ENCODE data around the gene AZIN2.

DNA sequence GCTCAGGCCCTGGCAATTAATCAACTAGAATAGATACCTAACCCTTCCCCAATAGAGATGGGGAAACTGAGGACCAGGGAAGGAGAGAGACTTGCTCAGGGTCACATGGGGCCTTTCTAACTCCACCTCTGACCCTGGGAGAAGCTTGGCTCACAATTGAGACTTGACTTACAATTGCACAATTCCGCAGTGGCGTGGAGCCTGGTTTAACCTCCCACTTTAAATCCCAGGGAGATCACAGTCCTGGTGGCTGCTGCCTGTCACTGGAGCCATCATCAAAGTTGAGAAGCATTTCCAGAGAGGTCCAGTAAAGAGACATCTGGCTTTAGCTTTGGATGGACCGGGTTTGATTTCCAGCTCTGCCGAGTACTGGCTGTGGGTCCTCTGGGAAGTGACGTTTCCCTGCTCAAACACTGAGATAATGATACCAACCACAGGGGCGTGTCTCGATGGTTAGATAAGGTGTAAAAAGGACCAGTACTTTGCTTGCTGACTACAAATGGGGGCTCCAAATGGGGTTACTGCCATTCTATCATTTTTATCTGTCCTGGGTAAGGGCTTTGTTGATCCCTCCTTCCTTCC lies 61.6 kb downstream of the AZIN2 start:
- TF ChIP-seq, protein P1, sequence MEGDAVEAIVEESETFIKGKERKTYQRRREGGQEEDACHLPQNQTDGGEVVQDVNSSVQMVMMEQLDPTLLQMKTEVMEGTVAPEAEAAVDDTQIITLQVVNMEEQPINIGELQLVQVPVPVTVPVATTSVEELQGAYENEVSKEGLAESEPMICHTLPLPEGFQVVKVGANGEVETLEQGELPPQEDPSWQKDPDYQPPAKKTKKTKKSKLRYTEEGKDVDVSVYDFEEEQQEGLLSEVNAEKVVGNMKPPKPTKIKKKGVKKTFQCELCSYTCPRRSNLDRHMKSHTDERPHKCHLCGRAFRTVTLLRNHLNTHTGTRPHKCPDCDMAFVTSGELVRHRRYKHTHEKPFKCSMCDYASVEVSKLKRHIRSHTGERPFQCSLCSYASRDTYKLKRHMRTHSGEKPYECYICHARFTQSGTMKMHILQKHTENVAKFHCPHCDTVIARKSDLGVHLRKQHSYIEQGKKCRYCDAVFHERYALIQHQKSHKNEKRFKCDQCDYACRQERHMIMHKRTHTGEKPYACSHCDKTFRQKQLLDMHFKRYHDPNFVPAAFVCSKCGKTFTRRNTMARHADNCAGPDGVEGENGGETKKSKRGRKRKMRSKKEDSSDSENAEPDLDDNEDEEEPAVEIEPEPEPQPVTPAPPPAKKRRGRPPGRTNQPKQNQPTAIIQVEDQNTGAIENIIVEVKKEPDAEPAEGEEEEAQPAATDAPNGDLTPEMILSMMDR (conservative IDR thresholded peaks at IDR 0.05; ENCODE audit: low read length) = no peak
- no peak for TF ChIP-seq EZH2phosphoT487 (IDR thresholded peaks at IDR 0.05; ENCODE audit: borderline replicate concordance, low read depth, low read length)
